SKM-1 treated with dmso at 0.1 percent for 144 hours (cell line): ENCODE results near the gene SP9.
"Not testable (repeated sequence)": the region's sequence is repeated elsewhere in the genome, so short reads cannot be mapped to it uniquely, and the experiment has no call there.

ENCODE experiments used
- DNase-seq: peaks from one replicate; lab custom pipeline; 2025; ENCODE audit not compliant: unreplicated experiment; lab: John Stamatoyannopoulos, UW

Gene SP9

GRCh38 chr2:174344716-174345461 lies 10.1 kb downstream of the SP9 start:
- no peak for DNase-seq

GRCh38 chr2:174350018-174350417 lies 15.3 kb downstream of the SP9 start:
- peak; percentile 26 for DNase-seq

GRCh38 chr2:174350593-174351181 lies 15.9 kb downstream of the SP9 start:
- DNase-seq, result no peak

DNA sequence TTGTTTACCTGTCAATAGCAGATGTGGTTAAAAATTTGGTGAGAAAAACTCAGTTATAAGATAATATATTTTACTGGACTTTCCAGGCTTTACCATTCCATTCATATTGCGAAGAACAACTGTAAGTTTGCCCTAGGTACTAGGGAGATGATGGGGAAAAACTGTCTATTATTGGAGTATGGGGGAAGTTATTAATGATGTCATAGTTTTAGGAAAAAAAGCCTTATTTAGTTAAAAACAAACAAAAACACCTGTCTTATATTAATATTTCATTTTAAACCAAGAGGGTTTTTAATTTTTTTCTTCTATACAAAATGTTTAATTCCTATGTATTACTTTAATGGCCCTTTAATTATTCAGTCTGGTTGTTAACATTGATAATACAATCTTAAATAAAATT lies 18.2 kb downstream of the SP9 start:
- no peak for DNase-seq

GRCh38 chr2:174356347-174356746 lies 21.6 kb downstream of the SP9 start:
- no peak for DNase-seq

- DNase-seq, result not testable (repeated sequence)
Observed at GRCh38 chr2:174359663-174360062, 24.9 kb downstream of the SP9 start.

DNA sequence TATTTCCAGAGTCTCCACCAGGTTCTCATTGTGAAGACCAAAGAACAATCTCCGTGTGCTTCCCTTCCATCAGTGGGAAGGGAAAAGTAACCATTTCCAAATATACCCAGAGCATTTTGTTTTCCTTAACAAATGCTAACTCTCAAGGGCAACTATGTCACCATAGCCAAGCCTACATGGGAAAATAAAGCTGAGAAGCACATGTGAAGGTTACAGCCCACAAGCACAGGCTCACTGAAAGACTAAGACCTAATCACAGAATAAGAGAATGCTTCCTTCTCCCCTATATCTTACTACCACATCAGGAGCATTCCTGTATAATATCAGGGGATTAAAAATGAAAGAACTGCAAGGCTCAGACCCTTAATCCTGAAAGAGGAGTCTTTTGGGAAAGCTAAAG lies 28.2 kb downstream of the SP9 start:
- no peak for DNase-seq

GRCh38 chr2:174363492-174364225 lies 28.9 kb downstream of the SP9 start:
- not testable (repeated sequence) for DNase-seq

GRCh38 chr2:174364628-174365027 lies 29.9 kb downstream of the SP9 start:
- no peak for DNase-seq

GRCh38 chr2:174365571-174365970 lies 30.8 kb downstream of the SP9 start:
- no peak for DNase-seq

DNA sequence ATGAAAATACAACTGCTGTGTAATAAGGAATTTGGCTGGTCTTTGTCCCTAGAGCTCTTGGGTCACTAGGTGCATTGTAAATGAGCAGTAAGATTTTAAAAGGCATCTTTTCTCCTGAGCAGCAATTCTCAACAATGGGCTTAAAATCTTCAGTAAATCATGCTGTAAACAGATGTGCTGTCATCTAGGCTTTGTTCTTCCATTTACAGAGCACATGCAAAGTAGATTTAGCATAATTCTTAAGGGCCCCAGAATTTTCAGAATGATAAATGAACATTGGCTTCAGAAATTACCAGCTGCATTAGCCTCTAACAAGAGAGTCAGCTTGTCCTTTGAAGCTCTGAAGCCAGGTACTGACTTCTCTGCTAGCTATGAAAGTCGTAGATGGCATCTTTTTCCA lies 33.9 kb downstream of the SP9 start:
- DNase-seq, result no peak

GRCh38 chr2:174376967-174377366 lies 42.2 kb downstream of the SP9 start:
- no peak for DNase-seq

DNA sequence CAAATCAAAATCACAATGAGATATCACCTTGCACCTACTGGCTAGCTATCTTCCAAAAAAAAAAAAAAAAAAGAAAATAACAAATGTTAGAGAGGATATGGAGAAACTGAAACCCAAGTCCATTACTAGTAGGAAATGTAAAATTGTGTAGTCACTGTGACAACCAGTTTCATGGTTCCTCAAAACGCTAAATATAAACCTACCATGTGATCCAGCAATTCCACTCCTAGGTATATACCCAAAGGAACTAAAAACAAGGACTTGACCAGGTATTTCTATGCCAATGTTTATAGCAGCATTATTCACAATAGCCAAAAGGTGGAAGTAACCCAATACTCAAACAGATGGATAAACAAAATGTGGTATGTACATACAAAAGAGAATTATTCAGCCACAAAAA lies 49.0 kb downstream of the SP9 start:
- DNase-seq, result peak; percentile 23

- DNase-seq, result no peak
Observed at GRCh38 chr2:174385201-174385600, 50.4 kb downstream of the SP9 start.
